Testis (tissue), 2 donors: ENCODE data around the gene IGF2R.

ENCODE experiments used
- POLR2A ChIP-seq: fragments of 450-650 bp; IDR thresholded peaks from one replicate; pipeline ENCODE4 v1.6.1; 2017; ENCODE audit warnings: antibody characterized with exemption, mild to moderate bottlenecking, moderate library complexity
- TF ChIP-seq, protein P1 (sequence below), 3 experiments: fragments of 450-650 bp in 2 of 3; fragments of 200-600 bp in 1 of 3; sonication (generic) in 1 of 3; IDR thresholded peaks; one replicate each; pipeline ENCODE4 v1.5.1; 2016 to 2019; ENCODE audit warnings: antibody characterized with exemption in 3 of 3, mild to moderate bottlenecking in 2 of 3, moderate library complexity in 1 of 3

DNA sequence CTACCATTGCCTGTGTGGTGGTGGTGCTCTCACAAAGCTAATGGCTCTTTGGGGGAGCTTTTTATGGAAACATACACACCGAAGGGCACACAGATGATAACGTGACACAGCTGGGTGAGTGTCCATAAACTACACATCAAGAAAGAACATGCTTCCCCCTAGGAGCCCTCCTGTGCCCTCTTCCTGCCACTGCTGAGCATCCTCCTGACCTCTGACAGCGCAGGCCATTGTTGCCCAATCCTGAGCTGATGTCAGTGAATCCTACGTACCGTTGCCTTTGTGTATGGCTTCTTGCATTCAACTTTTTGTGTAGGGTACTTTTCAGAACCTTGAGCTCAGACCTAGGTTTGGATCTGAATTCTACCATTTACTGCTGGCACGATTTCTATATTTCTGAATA, 86.9 kb downstream of the IGF2R start:
- TF ChIP-seq, protein P1, sequence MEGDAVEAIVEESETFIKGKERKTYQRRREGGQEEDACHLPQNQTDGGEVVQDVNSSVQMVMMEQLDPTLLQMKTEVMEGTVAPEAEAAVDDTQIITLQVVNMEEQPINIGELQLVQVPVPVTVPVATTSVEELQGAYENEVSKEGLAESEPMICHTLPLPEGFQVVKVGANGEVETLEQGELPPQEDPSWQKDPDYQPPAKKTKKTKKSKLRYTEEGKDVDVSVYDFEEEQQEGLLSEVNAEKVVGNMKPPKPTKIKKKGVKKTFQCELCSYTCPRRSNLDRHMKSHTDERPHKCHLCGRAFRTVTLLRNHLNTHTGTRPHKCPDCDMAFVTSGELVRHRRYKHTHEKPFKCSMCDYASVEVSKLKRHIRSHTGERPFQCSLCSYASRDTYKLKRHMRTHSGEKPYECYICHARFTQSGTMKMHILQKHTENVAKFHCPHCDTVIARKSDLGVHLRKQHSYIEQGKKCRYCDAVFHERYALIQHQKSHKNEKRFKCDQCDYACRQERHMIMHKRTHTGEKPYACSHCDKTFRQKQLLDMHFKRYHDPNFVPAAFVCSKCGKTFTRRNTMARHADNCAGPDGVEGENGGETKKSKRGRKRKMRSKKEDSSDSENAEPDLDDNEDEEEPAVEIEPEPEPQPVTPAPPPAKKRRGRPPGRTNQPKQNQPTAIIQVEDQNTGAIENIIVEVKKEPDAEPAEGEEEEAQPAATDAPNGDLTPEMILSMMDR (IDR thresholded peaks at IDR 0.05): no peak
- TF ChIP-seq POLR2A: no peak
